GM19324 (cell line): ENCODE measurements around the gene CCNB1IP1.
"Not testable (repeated sequence)": the region's sequence is repeated elsewhere in the genome, so short reads cannot be mapped to it uniquely, and the experiment has no call there.

Experiments
- ATAC-seq: cut with Tn5 transposase; IDR thresholded peaks from one replicate; pipeline ENCODE4 v1.9.1; 2021; ENCODE audit warnings: mild to moderate bottlenecking, moderate library complexity; ENCODE audit not compliant: unreplicated experiment, low FRiP score

Gene CCNB1IP1

DNA sequence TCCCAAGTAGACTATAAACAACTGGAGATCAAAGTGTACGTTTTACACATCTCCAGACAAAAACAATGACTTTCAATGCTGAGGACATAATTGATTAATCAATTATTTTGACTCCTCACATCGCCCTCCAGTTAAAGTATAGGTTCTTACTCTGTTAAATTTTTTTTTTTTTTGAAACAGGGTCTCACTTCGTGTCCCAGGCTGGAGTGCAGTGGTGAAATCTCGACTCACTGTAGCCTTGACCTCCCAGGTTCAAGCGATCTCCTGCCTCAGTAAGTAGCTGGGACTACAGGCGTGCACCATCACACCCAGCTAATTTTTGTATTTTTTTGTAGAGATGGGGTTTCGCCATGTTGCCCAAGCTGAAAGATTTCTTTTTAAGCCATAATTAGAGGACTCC lies 938 bp upstream of the CCNB1IP1 start:
- no peak for ATAC-seq

DNA sequence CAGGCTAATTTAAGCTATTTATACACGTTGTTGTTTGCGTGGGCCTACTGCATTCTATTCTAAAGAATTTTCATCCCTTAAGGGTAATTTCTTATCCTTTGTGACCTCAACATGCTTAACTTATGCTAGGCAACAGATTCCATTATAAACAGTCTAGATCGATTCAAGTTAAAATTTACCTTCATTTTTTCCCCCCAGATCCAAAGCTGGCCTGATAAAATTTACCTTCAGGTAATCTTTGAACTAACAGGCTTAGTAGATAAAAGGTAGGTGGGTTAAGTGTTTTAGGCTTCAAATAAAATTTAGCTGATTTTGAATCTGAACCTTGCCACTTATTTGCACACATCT lies 389 bp upstream of the CCNB1IP1 start:
- peak; percentile 27 for ATAC-seq

GRCh38 chr14:20332431-20332787 lies 670 bp downstream of the CCNB1IP1 start:
- no peak for ATAC-seq

- ATAC-seq, result no peak
Measured at GRCh38 chr14:20331053-20331613, 1.9 kb downstream of the CCNB1IP1 start.

- no peak for ATAC-seq
Measured at GRCh38 chr14:20329355-20329754, 3.7 kb downstream of the CCNB1IP1 start.

GRCh38 chr14:20328705-20329104 lies 4.4 kb downstream of the CCNB1IP1 start:
- ATAC-seq, result no peak

GRCh38 chr14:20327005-20327869 lies 5.8 kb downstream of the CCNB1IP1 start:
- ATAC-seq, result no peak

GRCh38 chr14:20317720-20318119 lies 15.4 kb downstream of the CCNB1IP1 start:
- ATAC-seq, result no peak

DNA sequence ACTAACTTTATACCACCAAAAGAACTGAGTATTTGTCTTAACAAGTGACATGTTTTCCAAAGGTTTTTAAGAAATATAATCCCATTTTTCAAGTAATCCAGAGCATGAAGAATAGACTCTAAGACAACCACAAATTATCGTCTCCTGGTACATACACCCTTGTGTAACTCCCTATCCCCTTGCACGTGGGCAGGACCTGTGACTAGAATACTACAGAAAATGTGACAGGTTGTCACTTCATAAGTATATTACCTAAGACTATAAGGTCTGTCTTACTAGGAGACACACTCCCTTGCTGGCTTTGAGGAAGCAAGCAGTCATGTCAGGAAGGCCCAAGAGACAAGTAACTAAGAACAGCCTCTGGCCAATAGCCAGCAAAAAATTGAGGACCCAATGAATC lies 19.1 kb downstream of the CCNB1IP1 start:
- ATAC-seq, result no peak

- ATAC-seq, result no peak
Measured at GRCh38 chr14:20306079-20306423, 27.0 kb downstream of the CCNB1IP1 start.

DNA sequence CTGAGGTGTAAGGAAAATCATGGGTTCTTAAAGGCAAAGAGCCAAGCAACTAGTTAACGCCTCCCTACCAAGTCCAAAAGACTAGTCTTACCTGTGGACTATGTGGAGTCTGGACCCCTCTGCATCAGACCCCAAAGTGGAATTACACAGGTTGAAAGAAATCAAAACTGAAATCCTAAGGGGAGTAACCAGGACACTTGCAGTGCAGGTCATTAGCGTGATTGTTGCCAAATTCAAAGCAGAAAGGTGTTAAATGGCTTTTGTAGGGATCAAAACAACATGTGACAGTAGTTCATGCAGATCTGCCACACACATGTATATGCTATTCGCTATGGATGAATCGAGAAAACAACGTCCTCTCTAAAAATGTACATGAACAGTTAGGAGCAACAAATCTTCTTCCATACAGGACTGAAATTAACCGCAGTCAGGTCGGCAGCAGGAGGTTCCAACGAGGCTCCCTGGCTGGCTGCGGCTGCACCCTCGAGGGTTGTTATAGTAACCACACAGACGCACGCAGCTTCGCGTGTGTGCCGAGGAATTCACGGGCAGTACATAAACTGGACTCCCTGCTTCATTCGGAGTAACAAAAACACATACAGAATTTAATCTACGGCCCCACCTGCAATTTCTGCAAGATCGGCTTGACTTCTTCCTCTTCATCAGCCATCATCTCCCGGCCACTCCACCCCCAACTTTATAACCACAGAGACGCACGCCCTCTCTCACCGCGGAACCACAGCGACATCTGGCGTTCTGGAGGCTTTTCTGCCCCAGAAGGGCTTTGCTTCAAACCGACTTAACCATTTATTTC lies 27.6 kb downstream of the CCNB1IP1 start, which contains the start of gene TTC5:
Gene TTC5 (minus strand): TSS at position 687 of the 814 bp plus-strand sequence. CDS start 14 bp downstream, at position 673.
- ATAC-seq, result peak; percentile 93

DNA sequence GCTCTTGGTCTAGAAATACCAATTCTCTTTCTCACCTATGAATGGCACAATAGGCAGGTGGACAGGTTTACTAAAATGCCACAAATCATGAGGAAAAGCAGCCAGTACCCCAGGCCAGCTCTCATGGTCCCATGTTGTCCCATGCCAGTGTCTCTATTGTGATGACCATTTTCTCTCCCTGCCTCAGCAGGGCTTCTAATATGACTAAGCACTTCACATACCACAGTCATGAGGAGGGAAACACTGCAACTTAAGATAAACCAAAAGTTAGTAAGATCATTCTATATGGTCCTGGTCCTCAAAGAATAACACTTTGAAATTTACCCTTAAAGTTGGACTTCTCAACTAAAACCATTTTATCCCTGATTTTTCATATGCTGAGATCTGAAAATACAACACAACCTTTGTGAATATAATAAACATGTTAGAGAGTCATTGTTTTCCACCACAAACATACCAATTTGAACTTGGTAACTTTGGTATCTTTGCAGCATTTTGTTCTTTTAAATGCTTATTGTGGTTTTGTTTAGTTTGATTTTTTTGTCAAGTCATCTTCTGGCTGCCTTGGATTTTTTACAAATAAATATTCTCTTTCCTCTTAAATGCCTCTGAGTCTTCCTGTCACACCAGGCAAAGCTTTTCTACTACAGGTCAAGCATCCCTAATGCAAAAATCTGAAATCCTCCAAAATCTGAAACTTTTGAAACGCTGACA lies 30.9 kb downstream of the CCNB1IP1 start:
- ATAC-seq, result no peak

DNA sequence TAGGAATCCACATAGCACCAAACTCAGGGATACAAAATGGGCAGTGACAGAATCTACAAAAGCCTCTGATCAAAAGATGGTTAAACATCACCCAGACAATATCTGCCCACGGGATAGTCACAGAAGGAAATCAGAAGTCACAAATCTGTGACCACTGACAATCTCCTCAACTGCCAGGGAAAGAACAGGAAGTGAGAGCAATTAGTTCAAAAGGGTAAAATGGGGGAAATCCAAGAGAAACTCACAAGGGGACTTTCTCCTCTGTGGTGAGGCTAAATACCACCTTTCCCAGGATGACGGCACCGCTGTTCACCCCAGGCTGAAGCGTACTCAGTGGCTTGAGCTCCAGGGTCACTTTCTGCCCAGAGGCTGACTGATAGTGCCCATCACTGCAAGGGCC lies 38.0 kb downstream of the CCNB1IP1 start:
- ATAC-seq, result peak; percentile 60

DNA sequence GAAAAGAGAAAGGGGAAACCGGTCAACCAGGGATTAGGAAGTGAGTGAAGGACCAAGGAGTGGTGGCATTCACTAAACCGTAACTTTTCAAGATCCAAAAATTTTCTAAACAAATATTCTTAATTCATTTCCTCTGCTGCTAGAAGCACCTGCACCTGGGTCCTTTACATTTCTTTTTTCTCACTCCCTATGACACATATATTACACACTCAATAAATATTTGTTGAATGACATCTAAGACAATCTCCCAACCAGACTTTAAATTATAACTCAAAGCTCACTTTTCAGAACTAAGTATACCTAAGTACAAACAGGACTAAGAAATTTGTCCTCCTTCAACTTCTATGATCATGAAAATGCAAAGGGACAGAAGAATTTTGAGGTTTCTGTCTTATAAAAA lies 38.4 kb downstream of the CCNB1IP1 start:
- ATAC-seq, result no peak

DNA sequence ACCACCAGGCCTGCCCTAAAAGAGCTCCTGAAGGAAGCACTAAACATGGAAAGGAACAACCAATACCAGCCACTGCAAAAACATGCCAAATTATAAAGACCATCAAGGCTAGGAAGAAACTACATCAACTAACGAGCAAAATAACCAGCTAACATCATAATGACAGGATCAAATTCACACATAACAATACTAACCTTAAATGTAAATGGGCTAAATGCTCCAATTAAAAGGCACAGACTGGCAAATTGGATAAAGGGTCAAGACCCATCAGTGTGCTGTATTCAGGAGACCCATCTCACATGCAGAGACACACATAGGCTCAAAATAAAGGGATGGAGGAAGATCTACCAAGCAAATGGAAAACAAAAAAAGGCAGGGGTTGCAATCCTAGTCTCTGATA lies 51.1 kb downstream of the CCNB1IP1 start:
- not testable (repeated sequence) for ATAC-seq

GRCh38 chr14:20280265-20280664 lies 52.8 kb downstream of the CCNB1IP1 start:
- ATAC-seq, result not testable (repeated sequence)

DNA sequence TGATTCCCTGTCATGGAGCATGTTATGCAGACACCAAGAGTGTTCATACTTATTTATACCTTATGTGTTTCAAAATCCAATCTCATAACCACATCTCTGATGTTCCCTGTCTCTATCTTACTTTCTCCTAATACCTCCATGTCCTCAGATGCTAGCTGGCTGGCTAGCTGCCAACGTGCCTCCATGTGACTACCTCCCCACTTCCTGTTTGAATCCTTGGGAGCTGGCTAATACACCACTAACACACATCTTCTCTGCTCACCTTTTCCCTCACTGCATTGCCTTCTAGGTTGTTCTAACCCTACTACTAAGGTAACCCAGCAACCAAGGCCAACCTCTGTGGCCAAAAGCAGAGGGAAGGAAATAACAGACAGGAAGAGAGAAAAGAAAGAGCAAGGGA lies 54.7 kb downstream of the CCNB1IP1 start:
- no peak for ATAC-seq

DNA sequence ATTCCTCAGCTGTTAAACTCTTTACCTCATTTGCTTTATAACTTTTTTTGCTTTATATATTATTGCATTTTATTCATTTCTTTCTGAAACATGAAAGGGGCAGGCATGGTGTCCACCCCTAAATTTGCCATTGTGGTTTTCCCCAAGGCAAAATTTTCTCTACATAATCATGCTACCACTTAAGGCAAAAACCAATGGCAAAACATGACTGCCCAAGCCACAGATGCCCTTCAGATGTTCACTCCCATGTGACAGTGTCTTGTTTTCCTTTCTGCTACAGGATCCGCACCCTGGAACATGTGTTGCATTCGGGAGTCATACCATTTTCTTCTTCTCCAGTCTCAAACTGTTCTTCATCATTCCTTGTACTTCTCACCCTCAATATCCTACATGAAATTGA lies 55.7 kb downstream of the CCNB1IP1 start:
- ATAC-seq, result no peak

DNA sequence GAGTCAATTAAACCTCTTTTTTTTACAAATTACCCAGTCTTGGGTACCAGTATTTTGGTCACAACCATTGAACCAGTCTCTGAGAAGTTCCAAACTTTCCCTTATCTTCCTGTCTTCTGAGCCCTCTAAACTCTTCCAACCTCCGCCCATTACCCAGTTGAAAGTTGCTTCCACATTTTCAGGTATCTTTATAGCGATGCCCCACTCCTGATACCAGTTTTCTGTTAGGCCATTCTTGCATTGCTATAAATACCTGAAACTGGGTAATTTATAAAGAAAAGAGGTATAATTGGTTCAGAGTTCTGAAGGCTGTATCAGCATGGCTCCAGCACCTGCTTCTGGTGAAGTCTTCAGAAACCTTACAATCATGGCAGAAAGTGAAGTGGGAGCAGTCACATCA lies 59.0 kb downstream of the CCNB1IP1 start:
- ATAC-seq, result no peak

DNA sequence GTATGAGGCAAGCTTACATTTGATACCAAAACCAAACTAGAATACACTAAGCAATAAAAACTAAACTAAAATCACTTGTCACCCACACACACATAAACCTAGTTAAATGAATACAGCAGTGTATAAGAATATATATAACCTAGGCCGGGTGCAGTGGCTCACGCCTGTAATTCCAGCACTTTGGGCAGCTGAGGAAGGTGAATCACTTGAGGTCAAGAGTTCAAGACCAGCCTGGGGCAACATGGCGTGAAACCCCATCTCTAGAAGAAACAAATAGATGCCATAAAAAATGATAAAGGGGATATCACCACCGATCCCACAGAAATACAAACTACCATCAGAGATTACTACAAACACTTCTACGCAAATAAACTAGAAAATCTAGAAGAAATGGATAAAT lies 68.7 kb downstream of the CCNB1IP1 start:
- ATAC-seq, result not testable (repeated sequence)

GRCh38 chr14:20262642-20263128 lies 70.4 kb downstream of the CCNB1IP1 start:
- ATAC-seq, result no peak
